DND-41 (cell line): ENCODE measurements around the gene RAB7B.

Experiments
- ATAC-seq: fragments of 200-7000 bp; cut with Tn5 transposase; 3 replicates; pipeline ENCODE4 v1.9.1; 2021; ENCODE audit warnings: low read depth; ENCODE audit not compliant: insufficient read depth
- DNase-seq: peaks from one replicate; pipeline ENCODE4 v3.0.0-alpha.2; 2020
- H2AFZ ChIP-seq: 2 replicates; pipeline ENCODE4 v1.6.0; 2012; ENCODE audit warnings: low read depth, low read length
- H3K27ac ChIP-seq: 2 replicates; pipeline ENCODE4 v1.5.1; 2012; ENCODE audit warnings: low read length, inconsistent platforms
- H3K27me3 ChIP-seq: fragments of 200-600 bp; sonication (generic); 2 replicates; pipeline ENCODE4 v1.6.0; 2012; ENCODE audit warnings: low read length, mild to moderate bottlenecking, inconsistent platforms; ENCODE audit not compliant: insufficient read depth, poor library complexity
- H3K36me3 ChIP-seq: 2 replicates; pipeline ENCODE4 v1.5.1; 2012; ENCODE audit warnings: low read length, inconsistent platforms; ENCODE audit not compliant: insufficient read depth
- H3K4me1 ChIP-seq: 2 replicates; pipeline ENCODE4 v1.5.1; 2012; ENCODE audit warnings: mild to moderate bottlenecking, low read length; ENCODE audit not compliant: insufficient read depth
- H3K4me2 ChIP-seq: 2 replicates; pipeline ENCODE4 v1.6.0; 2012; ENCODE audit warnings: mild to moderate bottlenecking, moderate library complexity, low read length, inconsistent platforms; ENCODE audit not compliant: insufficient read depth
- H3K4me3 ChIP-seq, 2 experiments: fragments of 200-600 bp in 1 of 2; shearing (Covaris generic) in 1 of 2; 2 replicates each; pipeline ENCODE4 v1.5.1; 2012 to 2016; ENCODE audit warnings: inconsistent platforms in 2 of 2, low read length in 2 of 2, mild to moderate bottlenecking in 2 of 2, low read depth in 1 of 2, moderate library complexity in 1 of 2
- H3K79me2 ChIP-seq: 2 replicates; pipeline ENCODE4 v1.6.0; 2012; ENCODE audit warnings: low read length, inconsistent platforms; ENCODE audit not compliant: insufficient read depth
- H3K9ac ChIP-seq: 2 replicates; pipeline ENCODE4 v1.6.0; 2012; ENCODE audit warnings: low read depth, mild to moderate bottlenecking, inconsistent platforms, low read length, moderate library complexity
- H3K9me3 ChIP-seq: 2 replicates; pipeline ENCODE4 v1.5.1; 2012; ENCODE audit warnings: low read length, moderate library complexity, mild to moderate bottlenecking, inconsistent platforms; ENCODE audit not compliant: insufficient read depth, severe bottlenecking
- H4K20me1 ChIP-seq: 2 replicates; pipeline ENCODE4 v1.6.0; 2012; ENCODE audit warnings: low read length; ENCODE audit not compliant: insufficient read depth
- EZH2 ChIP-seq: IDR thresholded peaks from 3 replicates; pipeline ENCODE4 v1.6.1; 2012; ENCODE audit warnings: borderline replicate concordance, low read depth, mild to moderate bottlenecking, moderate library complexity, low read length, inconsistent platforms; ENCODE audit not compliant: severe bottlenecking
- TF ChIP-seq, protein P1 (sequence below): IDR thresholded peaks from 2 replicates; pipeline ENCODE4 v1.5.1; 2012; ENCODE audit warnings: borderline replicate concordance, low read length, moderate library complexity, mild to moderate bottlenecking; ENCODE audit not compliant: poor library complexity, severe bottlenecking; ENCODE audit errors: extremely low read depth

RAB7B gene

DNA sequence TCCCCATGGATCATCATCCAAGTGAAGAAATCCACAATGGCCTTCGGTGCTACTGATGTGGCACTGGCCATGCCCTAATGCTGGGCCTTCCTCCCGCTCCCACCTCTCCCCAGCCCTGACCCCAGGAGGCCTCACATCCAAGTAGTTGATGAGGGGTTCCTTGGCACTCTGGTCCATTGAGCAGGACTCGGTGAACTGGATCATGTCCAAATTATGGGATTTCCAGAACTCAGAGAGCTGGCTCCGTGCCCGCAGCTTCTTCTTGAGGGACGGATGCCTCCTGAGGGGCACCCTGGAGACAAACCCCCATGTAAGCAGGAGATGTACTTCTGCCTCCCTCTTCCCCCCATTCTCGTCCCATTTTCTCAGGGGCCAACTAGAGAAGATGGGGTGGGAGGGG, 19.6 kb upstream of the RAB7B start:
- TF ChIP-seq, protein P1, sequence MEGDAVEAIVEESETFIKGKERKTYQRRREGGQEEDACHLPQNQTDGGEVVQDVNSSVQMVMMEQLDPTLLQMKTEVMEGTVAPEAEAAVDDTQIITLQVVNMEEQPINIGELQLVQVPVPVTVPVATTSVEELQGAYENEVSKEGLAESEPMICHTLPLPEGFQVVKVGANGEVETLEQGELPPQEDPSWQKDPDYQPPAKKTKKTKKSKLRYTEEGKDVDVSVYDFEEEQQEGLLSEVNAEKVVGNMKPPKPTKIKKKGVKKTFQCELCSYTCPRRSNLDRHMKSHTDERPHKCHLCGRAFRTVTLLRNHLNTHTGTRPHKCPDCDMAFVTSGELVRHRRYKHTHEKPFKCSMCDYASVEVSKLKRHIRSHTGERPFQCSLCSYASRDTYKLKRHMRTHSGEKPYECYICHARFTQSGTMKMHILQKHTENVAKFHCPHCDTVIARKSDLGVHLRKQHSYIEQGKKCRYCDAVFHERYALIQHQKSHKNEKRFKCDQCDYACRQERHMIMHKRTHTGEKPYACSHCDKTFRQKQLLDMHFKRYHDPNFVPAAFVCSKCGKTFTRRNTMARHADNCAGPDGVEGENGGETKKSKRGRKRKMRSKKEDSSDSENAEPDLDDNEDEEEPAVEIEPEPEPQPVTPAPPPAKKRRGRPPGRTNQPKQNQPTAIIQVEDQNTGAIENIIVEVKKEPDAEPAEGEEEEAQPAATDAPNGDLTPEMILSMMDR: no peak
- TF ChIP-seq EZH2: no peak
- H2AFZ ChIP-seq: no peak overlapping the region
- H3K79me2 ChIP-seq: no peaks in the 10 kb centered on the region
- H3K9me3 ChIP-seq: no peaks in the 10 kb centered on the region
- DNase-seq (no peak), ATAC-seq (no peak)
- H3K27ac ChIP-seq: no peak overlapping the region
- H3K4me2 ChIP-seq: no peak overlapping the region
- no peak overlapping the region for H3K9ac ChIP-seq
- H3K4me3 ChIP-seq: no peak overlapping the region
- H3K27me3 ChIP-seq: peaks cover 10% of the 10 kb centered on the region
- no peaks in the 10 kb centered on the region for H4K20me1 ChIP-seq
- no peaks in the 10 kb centered on the region for H3K4me1 ChIP-seq
- H3K36me3 ChIP-seq: no peaks in the 10 kb centered on the region

DNA sequence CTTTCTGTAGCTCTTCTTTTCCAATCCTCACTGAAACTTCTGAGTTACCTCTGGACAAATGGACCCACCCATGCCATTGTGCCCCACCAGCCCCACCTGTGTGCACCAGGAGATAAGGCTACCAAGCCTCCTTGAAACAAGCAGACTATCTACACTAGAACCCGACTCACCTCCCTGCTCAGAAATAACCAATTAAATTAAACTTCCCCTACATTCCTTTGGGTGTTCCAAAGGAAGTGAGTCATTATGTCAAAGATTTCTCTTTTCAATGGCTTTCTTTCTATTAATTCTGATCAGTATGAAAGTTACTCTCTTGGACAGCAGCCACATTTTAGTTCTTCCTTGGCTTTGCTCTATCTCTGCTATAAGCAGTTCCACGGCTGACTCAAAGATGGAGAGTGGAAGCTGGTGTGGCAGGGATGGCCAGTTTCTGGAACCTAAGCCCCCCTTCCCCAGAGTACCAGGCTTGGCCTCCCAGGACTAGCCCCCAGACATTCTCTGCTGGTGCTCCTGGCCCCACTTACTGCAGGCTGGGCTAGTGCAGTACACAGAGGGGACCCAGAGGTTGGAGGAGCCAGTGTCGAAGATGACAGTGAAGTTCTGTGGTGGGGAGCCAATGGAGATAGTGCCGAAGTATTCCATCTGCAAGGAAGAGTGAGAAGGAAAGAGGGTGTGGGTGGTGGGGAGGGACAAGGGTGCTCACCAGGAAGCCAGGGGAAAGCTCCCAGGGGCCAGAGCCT, 18.6 kb upstream of the RAB7B start:
- TF ChIP-seq EZH2: no peak
- TF ChIP-seq, protein P1: no peak
- no peaks in the 10 kb centered on the region for H3K4me1 ChIP-seq
- H3K79me2 ChIP-seq: no peaks in the 10 kb centered on the region
- H2AFZ ChIP-seq: no peak overlapping the region
- no peak overlapping the region for H3K9ac ChIP-seq
- H3K27ac ChIP-seq: no peak overlapping the region
- H3K36me3 ChIP-seq: no peaks in the 10 kb centered on the region
- H3K4me3 ChIP-seq: no peak overlapping the region
- ATAC-seq: no peak
- no peak overlapping the region for H3K4me2 ChIP-seq
- no peaks in the 10 kb centered on the region for H3K9me3 ChIP-seq
- no peak for DNase-seq
- no peaks in the 10 kb centered on the region for H4K20me1 ChIP-seq
- H3K27me3 ChIP-seq: peaks cover 10% of the 10 kb centered on the region

DNA sequence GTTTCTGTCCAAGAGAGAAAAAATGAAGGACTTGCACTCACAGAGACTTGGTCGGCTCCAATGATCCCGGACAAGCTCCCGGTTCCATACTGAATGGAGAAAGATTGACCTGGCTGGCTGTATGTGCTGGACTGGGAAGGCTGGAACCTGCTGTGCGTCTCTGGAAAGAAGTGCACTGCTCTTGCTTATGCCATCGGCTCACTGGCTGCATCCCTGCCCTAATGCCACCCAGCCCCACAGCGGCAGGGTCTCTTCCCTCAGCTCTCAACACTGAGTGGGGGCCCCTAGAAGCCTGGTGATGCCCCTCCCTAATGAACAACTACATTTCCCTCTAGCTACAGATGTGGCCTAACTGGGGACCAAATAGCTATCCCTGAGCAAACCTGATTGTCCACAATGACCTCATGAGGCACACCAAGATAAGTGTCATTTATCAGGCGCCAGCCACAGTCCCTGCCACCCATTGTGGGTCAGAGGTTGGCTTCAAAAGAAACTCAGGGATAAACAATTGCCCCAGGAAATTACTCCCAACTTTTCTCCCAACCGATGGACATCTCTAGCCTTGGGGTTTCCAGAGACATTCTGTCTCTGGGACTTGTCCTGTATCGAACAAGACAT, 17.9 kb upstream of the RAB7B start:
- no peak overlapping the region for H2AFZ ChIP-seq
- no peak overlapping the region for H3K4me3 ChIP-seq
- H3K36me3 ChIP-seq: no peaks in the 10 kb centered on the region
- H4K20me1 ChIP-seq: no peaks in the 10 kb centered on the region
- peaks cover 10% of the 10 kb centered on the region for H3K27me3 ChIP-seq
- H3K9ac ChIP-seq: no peak overlapping the region
- H3K27ac ChIP-seq: no peak overlapping the region
- no peak overlapping the region for H3K4me2 ChIP-seq
- H3K79me2 ChIP-seq: no peaks in the 10 kb centered on the region
- ATAC-seq (no peak), DNase-seq (no peak)
- H3K9me3 ChIP-seq: no peaks in the 10 kb centered on the region
- H3K4me1 ChIP-seq: no peaks in the 10 kb centered on the region
- TF ChIP-seq, protein P1: no peak
- TF ChIP-seq EZH2: no peak
